Panc1 (cell line): ENCODE data around the gene MED14. TPM values are rescaled to one million over a fixed set of nuclear protein-coding genes. Genes with fewer than 3 reads are reported as not detected.

Source experiments
- ATAC-seq: fragments of 200-7000 bp; cut with Tn5 transposase; 2 replicates; pipeline ENCODE4 v1.9.1; 2020; ENCODE audit warnings: mild to moderate bottlenecking, moderate library complexity
- BruUV-seq: library from RNA; stranded (reverse); fragments of 400-500 nt; replicated peaks from 2 replicates; lab custom pipeline; 2021; lab: Mats Ljungman, UMichigan
- CTCF ChIA-PET: fragments of 300-600 bp; sonication (Branson Sonifier 250); formaldehyde crosslinking; loops from one replicate; lab custom pipeline; 2022; ENCODE audit warnings: antibody characterized with exemption; lab: Charles Lee
- POLR2A ChIA-PET: fragments of 300-600 bp; sonication (Branson Sonifier 250); formaldehyde crosslinking; loops from one replicate; lab custom pipeline; 2022; ENCODE audit warnings: antibody characterized with exemption; lab: Charles Lee
- DNase-seq: peaks from one replicate; pipeline ENCODE4 v3.0.0-alpha.2; 2010; ENCODE audit warnings: low read depth, low spot score
- H3K27ac ChIP-seq: 2 replicates; pipeline ENCODE4 v1.5.1; 2011; ENCODE audit warnings: mild to moderate bottlenecking, low read length, inconsistent platforms
- H3K27me3 ChIP-seq: fragments of 200-500 bp; sonication (Bioruptor generic); 2 replicates; pipeline ENCODE4 v1.6.0; 2014; ENCODE audit warnings: low read length, inconsistent platforms; ENCODE audit not compliant: control insufficient read depth, insufficient read depth
- H3K36me3 ChIP-seq: fragments of 200-500 bp; sonication (Bioruptor generic); 2 replicates; pipeline ENCODE4 v1.5.1; 2014; ENCODE audit warnings: inconsistent platforms, mild to moderate bottlenecking, low read length, moderate library complexity; ENCODE audit not compliant: control insufficient read depth, insufficient read depth
- H3K4me1 ChIP-seq: 2 replicates; pipeline ENCODE4 v1.5.1; 2011; ENCODE audit warnings: inconsistent platforms, mild to moderate bottlenecking, low read length, moderate library complexity; ENCODE audit not compliant: control insufficient read depth, insufficient read depth
- H3K4me3 ChIP-seq, 2 experiments: 2 replicates each; pipeline ENCODE4 v1.5.1; 2011 to 2012; ENCODE audit warnings: low read depth in 2 of 2, low read length in 2 of 2, mild to moderate bottlenecking in 2 of 2, inconsistent platforms in 1 of 2, moderate library complexity in 1 of 2
- H3K9me3 ChIP-seq: fragments of 200-500 bp; sonication (Bioruptor generic); 2 replicates; pipeline ENCODE4 v1.5.1; 2014; ENCODE audit warnings: low read depth, mild to moderate bottlenecking, inconsistent platforms, low read length, moderate library complexity; ENCODE audit not compliant: control insufficient read depth, insufficient read depth
- POLR2AphosphoS5 ChIP-seq: IDR thresholded peaks from 2 replicates; pipeline ENCODE4 v1.6.1; 2012; ENCODE audit warnings: mild to moderate bottlenecking, low read depth, low read length, moderate library complexity
- SIN3A ChIP-seq: IDR thresholded peaks from 2 replicates; pipeline ENCODE4 v1.6.1; 2012; ENCODE audit warnings: low read depth, mild to moderate bottlenecking, low read length, moderate library complexity, borderline replicate concordance; ENCODE audit not compliant: insufficient read depth
- TCF7L2 ChIP-seq: IDR thresholded peaks from 2 replicates; pipeline ENCODE4 v1.6.1; 2011; ENCODE audit warnings: mild to moderate bottlenecking, low read depth, low read length, inconsistent platforms
- in situ Hi-C: cut with HindIII; loops from 2 replicates; pipeline ENCODE4 v1.10.0; 2016; ENCODE audit warnings: low sequenced_read_pairs, low pct_unique_long_range_greater_than_20kb
- intact Hi-C: fragments of 100-400 bp; cut with micrococcal nuclease; formaldehyde crosslinking; loops from one replicate; pipeline ENCODE4 v1.10.0; 2022; ENCODE audit not compliant: unreplicated experiment
- total RNA-seq: library from RNA; stranded (reverse); gene quantifications from one replicate; pipeline ENCODE4 v1.2.1, GENCODE V29; 2021; ENCODE audit not compliant: unreplicated experiment
- TF ChIP-seq, protein P1 (sequence below), 2 experiments: IDR thresholded peaks; 2 replicates each; pipeline ENCODE4 v1.6.1; 2011 to 2012; ENCODE audit warnings: low read depth in 2 of 2, control low read depth in 1 of 2, low read length in 1 of 2, mild to moderate bottlenecking in 1 of 2, moderate library complexity in 1 of 2; ENCODE audit not compliant: insufficient read depth in 1 of 2
- TF ChIP-seq, protein P2 (sequence below): fragments of 450-650 bp; IDR thresholded peaks from 2 replicates; pipeline ENCODE4 v1.5.1; 2017; ENCODE audit warnings: mild to moderate bottlenecking

Gene MED14
- total RNA-seq, 1 experiment from 2014 or later, result 45.4 TPM

DNA sequence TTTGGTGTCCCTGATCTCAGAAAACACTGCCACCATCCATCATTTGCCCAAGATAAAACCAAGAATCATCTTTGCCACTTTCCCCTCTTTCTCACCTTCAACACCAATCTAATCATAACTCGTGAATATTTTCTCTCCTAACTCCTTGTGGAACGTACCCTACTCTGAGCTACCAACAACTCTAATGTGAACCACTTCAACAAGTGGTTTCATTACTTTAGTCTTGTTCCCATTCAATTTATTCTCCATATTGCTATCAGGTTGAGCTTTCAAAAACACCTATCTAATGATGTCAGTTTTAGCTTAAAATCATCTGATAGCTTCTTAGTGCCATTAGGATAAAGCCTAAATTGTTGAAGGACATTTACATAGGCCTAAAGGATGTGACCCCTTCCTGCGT is 48.2 kb downstream of the MED14 start:
- Histone ChIP-seq H3K4me3 (no peak overlapping the region), H3K9me3 (no peaks in the 10 kb centered on the region), H3K27me3 (no peaks in the 10 kb centered on the region), H3K4me1 (no peaks in the 10 kb centered on the region), H3K36me3 (no peaks in the 10 kb centered on the region), H3K27ac (no peak overlapping the region)
- ChIA-PET CTCF (no interaction called here), POLR2A (no interaction called here)
- intact Hi-C loops (no loop called here), in situ Hi-C loops (no loop called here)
- BruUV-seq, result no TSS peak
- ATAC-seq (no peak), DNase-seq (no peak)
- TF ChIP-seq TCF7L2 (no peak), SIN3A (no peak)

DNA sequence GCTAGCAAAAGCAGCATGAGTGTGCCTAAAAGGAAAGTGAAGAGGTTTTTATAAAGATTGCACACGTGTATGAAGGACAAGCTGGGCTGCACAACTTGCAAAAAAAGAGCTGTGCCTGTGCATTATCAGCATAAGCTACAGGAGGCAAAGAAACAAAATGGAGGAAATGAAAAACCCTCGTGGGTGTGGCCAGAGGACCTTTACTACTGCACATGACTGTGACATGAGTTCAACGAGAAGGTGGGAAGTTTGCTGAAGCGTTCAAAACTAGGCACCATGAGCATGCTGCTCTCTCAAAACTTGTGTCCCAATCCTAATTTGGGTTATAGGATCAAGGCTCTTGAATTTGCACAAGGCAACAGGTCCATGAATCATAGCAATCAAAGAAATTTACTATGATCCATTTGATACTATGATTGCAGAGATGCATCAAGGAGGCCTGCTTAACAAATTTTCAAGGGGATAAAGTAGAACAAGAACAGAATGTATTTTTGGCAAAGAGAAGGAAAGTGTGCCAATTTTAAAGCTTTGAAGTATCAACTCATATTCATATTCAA is 49.9 kb downstream of the MED14 start:
- no TSS peak for BruUV-seq
- H3K4me1 ChIP-seq, result no peaks in the 10 kb centered on the region
- no peaks in the 10 kb centered on the region for H3K27me3 ChIP-seq
- no peak overlapping the region for H3K27ac ChIP-seq
- peaks cover 3% of the 10 kb centered on the region; the same call in 1 of the 2 replicates for H3K36me3 ChIP-seq
- POLR2A ChIA-PET, result no interaction called here
- in situ Hi-C loops (no loop called here), intact Hi-C loops (no loop called here)
- DNase-seq (no peak), ATAC-seq (no peak)
- CTCF ChIA-PET, result no interaction called here
- H3K4me3 ChIP-seq, result no peak overlapping the region
- no peak for TF ChIP-seq SIN3A
- no peak for TF ChIP-seq TCF7L2
- TF ChIP-seq, protein P1, sequence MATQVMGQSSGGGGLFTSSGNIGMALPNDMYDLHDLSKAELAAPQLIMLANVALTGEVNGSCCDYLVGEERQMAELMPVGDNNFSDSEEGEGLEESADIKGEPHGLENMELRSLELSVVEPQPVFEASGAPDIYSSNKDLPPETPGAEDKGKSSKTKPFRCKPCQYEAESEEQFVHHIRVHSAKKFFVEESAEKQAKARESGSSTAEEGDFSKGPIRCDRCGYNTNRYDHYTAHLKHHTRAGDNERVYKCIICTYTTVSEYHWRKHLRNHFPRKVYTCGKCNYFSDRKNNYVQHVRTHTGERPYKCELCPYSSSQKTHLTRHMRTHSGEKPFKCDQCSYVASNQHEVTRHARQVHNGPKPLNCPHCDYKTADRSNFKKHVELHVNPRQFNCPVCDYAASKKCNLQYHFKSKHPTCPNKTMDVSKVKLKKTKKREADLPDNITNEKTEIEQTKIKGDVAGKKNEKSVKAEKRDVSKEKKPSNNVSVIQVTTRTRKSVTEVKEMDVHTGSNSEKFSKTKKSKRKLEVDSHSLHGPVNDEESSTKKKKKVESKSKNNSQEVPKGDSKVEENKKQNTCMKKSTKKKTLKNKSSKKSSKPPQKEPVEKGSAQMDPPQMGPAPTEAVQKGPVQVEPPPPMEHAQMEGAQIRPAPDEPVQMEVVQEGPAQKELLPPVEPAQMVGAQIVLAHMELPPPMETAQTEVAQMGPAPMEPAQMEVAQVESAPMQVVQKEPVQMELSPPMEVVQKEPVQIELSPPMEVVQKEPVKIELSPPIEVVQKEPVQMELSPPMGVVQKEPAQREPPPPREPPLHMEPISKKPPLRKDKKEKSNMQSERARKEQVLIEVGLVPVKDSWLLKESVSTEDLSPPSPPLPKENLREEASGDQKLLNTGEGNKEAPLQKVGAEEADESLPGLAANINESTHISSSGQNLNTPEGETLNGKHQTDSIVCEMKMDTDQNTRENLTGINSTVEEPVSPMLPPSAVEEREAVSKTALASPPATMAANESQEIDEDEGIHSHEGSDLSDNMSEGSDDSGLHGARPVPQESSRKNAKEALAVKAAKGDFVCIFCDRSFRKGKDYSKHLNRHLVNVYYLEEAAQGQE (IDR thresholded peaks at IDR 0.05; ENCODE audit: insufficient read depth in 1 of 2, low read depth in 2 of 2, low read length in 1 of 2), result no peak
- TF ChIP-seq, protein P2, sequence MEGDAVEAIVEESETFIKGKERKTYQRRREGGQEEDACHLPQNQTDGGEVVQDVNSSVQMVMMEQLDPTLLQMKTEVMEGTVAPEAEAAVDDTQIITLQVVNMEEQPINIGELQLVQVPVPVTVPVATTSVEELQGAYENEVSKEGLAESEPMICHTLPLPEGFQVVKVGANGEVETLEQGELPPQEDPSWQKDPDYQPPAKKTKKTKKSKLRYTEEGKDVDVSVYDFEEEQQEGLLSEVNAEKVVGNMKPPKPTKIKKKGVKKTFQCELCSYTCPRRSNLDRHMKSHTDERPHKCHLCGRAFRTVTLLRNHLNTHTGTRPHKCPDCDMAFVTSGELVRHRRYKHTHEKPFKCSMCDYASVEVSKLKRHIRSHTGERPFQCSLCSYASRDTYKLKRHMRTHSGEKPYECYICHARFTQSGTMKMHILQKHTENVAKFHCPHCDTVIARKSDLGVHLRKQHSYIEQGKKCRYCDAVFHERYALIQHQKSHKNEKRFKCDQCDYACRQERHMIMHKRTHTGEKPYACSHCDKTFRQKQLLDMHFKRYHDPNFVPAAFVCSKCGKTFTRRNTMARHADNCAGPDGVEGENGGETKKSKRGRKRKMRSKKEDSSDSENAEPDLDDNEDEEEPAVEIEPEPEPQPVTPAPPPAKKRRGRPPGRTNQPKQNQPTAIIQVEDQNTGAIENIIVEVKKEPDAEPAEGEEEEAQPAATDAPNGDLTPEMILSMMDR, result no peak
- TF ChIP-seq POLR2AphosphoS5, result no peak
- H3K9me3 ChIP-seq, result no peaks in the 10 kb centered on the region

DNA sequence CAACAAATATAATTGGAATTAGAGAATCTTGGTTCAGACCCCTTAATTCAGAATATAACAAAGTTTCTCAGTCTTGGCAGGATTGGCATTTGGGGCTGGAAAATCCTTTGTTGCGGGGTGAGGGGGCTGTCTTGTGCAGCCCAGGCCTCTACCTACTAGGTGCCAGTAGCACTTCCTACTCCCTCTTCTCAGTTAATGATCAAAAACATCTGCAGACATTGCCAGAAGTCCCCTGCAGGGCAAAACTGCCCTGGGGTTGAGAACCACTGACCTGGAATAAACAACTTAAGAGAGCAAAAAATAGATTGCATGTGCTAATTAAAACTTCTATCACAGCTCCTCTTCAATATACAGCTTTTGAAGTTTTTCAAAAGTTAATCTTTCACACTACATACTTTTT is 51.2 kb downstream of the MED14 start:
- no peak for ATAC-seq
- BruUV-seq, result no TSS peak
- ChIA-PET POLR2A (no interaction called here), CTCF (no interaction called here)
- Histone ChIP-seq H3K27me3 (no peaks in the 10 kb centered on the region), H3K27ac (no peak overlapping the region), H3K9me3 (no peaks in the 10 kb centered on the region), H3K36me3 (peaks cover 3% of the 10 kb centered on the region), H3K4me3 (no peak overlapping the region), H3K4me1 (no peaks in the 10 kb centered on the region)
- intact Hi-C loops (no loop called here), in situ Hi-C loops (no loop called here)
- DNase-seq, result no peak
- TF ChIP-seq, protein P2, result no peak
- TF ChIP-seq, protein P1 (IDR thresholded peaks at IDR 0.05; ENCODE audit: insufficient read depth in 1 of 2, low read depth in 2 of 2, low read length in 1 of 2), result no peak
